ENCODE measurements around the gene TRABD.

Gene TRABD

GRCh38 chr22:50220603-50221409 is 35.1 kb downstream of the TRABD start:
- no peak for DNase-seq

DNA sequence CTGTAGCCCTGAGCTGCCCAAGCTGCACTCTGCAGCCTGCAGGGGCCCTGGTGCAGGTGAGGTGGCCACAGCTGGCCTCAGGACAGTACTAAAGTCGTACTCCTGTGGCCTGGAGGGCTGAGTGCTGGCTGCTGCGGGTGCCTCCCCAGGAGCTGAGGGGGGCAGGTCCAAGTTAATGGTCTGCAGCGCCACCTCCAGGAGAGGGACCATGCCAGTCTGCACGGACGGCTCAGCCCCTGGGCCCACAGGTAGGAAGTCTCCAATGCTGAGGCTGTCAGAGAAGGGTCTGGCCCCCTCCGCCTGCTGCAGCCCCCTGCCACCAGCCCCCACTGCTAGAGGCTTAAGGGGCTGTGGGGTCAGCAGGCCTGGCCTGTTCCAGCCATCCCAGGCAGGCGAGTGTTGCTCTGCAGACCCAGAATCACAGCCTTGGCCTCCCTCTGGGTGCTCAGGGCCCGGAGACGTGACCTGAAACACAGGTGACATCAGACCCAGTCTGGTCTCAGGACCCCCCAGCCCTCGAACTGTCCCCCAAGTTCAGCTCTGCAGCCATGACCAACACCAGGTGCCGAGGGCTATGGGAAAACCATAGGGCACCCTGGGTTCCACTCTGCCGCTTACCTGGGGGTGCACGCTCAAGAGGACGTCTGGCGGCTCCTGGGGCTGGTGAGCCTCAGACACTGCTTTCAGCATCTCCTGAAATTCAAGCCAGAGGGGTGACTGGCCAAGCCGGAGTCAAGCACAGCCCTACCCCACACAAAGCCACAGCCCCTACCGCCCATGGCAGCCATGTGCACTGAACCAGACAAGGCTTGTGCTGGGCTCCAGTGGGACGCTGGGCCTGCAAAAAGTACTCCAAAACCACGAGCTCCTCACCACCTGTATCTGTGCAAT is 35.9 kb downstream of the TRABD start:
- DNase-seq = no peak

DNA sequence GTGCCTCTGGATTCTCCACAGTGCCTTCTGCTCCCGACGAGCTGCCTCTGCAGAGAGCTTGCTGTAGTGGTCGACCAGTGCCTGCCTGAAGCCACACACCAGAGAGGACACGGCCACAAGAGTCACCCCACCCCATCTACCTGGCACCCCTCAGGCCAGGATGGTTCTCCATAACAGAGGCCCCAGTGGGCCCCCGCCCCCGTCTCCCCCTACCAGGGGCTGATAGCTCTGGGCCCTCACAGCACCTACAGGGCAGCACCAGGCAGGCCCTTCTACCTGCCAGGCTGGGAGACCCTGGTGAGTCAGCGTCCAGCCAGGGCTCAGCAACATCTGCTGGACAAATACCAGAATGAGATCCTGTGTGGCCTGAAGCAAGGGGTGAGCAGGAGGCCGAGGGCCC is 36.8 kb downstream of the TRABD start:
- no peak for DNase-seq

- DNase-seq = no peak
Measured at GRCh38 chr22:50224071-50224470, 38.4 kb downstream of the TRABD start.

GRCh38 chr22:50225200-50225969 is 39.7 kb downstream of the TRABD start:
- DNase-seq = no peak

DNA sequence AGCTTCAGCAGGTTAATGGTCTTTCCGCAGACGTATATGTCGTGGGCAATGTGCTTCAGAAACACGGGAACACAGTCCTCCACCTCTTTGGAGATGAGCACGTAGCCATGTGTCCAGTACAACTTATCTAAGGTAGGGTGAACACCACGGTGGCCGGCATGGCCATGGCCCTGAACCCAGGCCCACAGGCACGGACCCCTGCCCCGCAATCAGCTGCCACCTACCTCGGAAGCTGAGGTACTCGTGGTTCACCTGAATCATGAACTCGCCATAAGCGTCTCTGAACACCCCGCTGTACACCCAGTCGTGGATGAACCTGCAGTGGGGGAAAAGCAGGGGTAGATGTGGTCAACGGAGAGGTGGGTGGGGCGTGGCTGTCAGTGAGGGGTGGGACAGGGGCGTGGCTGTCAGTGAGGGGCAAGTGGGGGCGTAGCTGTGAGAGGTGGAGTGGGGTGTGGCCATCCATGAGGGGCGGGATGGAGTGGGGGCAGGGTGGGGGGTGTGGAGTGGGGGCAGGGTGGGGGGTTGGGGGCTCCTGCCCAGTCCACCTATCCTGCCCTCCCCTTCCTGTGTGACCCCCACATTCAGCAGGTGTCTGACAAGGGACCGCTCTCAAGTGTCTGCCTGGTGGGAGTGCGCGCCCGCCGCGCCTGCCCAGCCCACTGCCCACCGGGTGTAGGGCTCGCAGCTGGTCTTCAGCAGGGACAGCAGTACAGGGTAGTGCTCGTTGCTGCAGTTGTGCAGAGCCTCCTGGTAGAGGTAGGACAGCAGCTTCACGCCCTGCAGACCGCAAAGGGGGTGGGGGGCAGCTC is 40.6 kb downstream of the TRABD start:
- DNase-seq = no peak

DNA sequence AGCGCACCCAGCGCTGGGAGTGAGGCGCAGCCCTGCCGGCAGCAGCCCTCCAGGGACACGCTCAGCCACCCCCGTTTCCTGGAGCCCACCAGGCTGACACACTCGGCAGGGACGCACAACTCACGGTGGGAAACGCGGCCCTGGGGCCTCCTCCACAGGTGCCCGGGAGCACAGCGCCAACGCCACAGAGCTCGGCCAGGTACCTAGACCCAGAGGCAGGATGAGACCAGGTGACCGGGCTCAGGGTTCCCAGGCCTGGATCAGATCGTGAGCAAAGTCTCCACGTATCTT is 41.1 kb downstream of the TRABD start:
- DNase-seq = no peak

- no peak for DNase-seq
Measured at GRCh38 chr22:50227579-50228215, 42.0 kb downstream of the TRABD start.

GRCh38 chr22:50228366-50228765 is 42.7 kb downstream of the TRABD start:
- DNase-seq = no peak

- no peak for DNase-seq
Measured at GRCh38 chr22:50229370-50229769, 43.7 kb downstream of the TRABD start.

DNA sequence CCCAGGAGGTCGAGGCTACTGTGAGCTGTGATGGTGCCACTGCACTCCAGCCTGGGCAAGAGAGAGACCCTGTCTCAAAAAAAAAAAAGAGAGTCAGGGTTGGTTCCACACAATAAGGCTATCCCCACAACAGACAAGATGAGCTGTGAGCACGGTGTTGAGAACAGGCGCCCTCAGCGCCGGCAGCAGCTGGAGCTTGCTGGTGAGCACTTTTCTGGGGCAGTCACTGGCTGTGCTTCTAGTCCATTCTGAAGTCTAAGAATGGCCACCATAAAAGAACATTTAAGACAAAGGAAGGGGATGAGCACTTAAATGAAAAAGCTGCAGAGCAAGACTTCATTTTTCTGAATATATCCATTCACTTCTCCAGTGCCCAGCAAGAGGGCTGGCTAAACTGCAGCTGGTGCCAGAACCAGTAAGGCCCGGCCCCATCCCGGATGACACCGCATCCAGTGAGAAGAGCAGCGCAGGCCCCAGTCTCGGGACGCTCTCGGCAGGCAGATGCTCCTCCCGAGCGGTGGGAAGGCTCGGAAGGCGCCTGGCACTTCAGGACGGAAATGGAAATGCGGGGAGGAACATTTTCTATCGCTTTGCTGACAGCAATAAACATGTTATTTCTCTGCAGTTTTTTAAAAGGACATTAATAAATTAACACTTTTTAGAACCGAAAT is 46.9 kb downstream of the TRABD start:
- no peak for DNase-seq

GRCh38 chr22:50233223-50233622 is 47.5 kb downstream of the TRABD start:
- DNase-seq = no peak

GRCh38 chr22:50236731-50237409 is 51.2 kb downstream of the TRABD start:
- no peak for DNase-seq

DNA sequence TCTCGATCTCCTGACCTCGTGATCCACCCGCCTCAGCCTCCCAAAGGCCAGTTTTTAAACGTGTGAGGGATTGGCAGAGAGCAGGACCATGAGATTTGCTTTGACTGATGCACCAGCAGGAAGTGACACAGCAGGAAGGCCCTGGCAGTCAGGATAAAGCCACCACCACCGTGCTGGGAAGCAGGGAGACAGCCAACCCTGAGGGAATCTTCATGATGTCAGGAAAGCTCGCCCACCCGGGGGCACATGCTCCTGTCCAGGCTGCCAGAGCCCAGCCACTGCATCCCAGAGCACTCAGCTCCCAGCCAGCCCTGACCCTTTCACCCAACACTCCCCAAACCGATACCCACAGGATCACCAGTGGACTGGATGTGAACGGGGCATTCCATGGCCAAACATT is 53.0 kb downstream of the TRABD start:
- no peak for DNase-seq

GRCh38 chr22:50242406-50242949 is 56.8 kb downstream of the TRABD start:
- DNase-seq = no peak

GRCh38 chr22:50243685-50244419 is 58.1 kb downstream of the TRABD start:
- no peak for DNase-seq

DNA sequence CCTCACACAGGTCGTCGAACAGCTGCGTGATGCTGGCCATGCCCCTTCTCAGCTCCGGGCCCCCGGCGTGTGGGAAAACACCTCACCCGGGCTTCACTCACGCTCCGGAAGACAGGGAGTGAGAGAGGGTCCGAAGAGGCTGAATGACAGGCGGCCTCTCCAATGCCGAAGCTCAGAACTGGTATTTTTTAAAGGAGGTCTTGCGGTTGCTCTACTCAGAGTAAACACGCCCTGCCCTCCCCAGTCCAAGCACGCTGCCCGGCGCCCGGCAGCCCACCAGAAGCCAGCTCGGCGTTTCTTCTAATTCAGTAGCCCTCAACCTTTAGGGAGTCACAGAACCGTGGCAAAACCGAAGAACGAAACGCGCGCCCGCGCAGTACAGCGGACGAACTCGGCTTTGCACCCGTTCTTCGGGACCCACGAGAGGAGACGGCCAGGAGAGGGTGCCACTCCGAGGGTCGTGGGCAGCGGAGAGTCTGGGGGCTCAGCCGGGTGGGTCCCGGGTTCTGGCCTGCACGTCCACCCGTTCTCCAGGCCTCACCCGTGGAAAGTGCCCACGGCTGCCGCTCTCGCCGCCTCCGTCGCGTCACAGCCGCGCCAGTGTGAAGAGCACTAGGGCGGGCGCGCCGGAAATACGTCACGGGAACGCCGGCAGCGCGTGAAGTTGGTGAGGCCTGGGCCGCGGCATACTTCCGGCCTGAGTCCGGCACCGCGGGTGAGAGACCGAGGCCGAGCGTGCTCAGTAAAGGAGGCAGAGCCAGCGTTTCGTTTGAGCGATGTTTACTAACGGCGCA is 58.9 kb downstream of the TRABD start, which contains the start of gene TUBGCP6:
TUBGCP6 (minus strand) TSS at position 604 of the 794 bp plus-strand sequence; CDS start at position 40, 564 bp downstream.
- DNase-seq = peak; percentile 63

DNA sequence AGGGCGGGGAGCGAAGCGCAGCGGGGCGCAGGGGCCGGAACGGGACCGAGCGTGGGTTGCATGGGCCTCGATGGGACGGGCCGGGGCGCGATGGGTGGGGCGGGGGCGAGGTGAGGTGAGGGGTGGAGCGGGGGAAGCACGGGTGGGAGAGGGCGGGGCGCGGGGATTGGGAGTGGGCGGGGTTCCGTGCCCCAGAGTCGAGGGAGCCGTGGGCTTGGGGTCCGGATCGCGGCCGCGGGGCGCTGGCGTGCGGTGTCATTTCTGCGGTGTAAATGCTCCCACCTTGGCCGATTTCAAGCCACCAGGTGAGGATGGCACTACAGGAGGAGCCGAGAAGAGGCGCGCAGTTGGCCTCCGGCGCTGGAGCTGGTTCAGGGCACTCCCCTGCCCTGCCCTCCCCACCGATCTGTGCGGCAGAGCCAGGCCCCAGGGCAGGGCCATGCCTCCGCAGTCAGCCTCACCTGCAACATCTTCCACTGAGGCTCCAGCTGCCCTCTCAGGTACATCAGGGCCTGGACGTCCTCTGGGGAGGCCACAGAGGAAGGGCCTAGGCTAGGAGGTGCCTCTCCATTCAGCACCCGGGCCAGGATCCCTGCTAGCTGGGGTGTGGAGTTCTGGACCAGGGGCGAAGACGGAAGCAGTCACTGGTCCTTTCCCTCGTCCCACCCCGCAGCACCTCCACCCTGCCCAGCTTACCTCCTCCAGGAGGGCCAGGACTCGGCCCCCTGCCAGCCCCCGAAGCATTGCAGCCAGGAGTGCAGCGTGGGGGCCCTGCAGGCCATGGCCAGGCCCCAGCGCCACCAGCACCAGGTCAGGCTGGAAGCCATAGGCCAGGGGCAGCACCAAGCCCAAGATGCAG is 59.7 kb downstream of the TRABD start:
- DNase-seq = no peak
